ENCODE measurements around the gene GPRASP2. TPM values are rescaled to one million over a fixed set of nuclear protein-coding genes. Genes with fewer than 3 reads are reported as not detected.

Gene GPRASP2
- polyA plus RNA-seq, 3 donors = 0.23 to 0.66 (median 0.48) TPM

- H3K27me3 ChIP-seq (ENCODE audit: control insufficient read depth in 2 of 2, insufficient read depth in 2 of 2, low read length in 2 of 2) = no peaks in the 10 kb centered on the region
- no peak overlapping the region for H3K4me2 ChIP-seq (replicated peaks; ENCODE audit: extremely low read depth, low read length, poor library complexity, severe bottlenecking)
- no peaks in the 10 kb centered on the region for H3K79me2 ChIP-seq (ENCODE audit: insufficient read depth, low read length)
- H3K36me3 Mint-ChIP-seq = peaks cover 0 to 2% of the 10 kb centered on the region in 2 donors
- H3K9ac ChIP-seq (ENCODE audit: insufficient read depth, low read length, poor library complexity, severe bottlenecking) = no peak overlapping the region
- H2AFZ ChIP-seq (ENCODE audit: insufficient read depth, low read depth, low read length, poor library complexity, severe bottlenecking) = no peak overlapping the region
- peaks cover 6 to 21% (median 11%) of the 10 kb centered on the region in 7 donors for H3K9me3 Mint-ChIP-seq
- H3K4me3 ChIP-seq (replicated peaks in 1 of 3; ENCODE audit: low read depth in 2 of 3, low read length in 3 of 3) = no peak overlapping the region
- no peaks in the 10 kb centered on the region for H3K27me3 Mint-ChIP-seq (ENCODE audit: low read depth in 3 of 3)
- intact Hi-C loops (cut with micrococcal nuclease) = no loop called here
- H3K9me3 ChIP-seq (replicated peaks in 1 of 2; ENCODE audit: control insufficient read depth in 1 of 2, insufficient read depth in 1 of 2, low read length in 2 of 2) = peaks cover 3 to 12% of the 10 kb centered on the region in 2 donors
- H3K27ac Mint-ChIP-seq = no peak overlapping the region
- no peaks in the 10 kb centered on the region for H4K20me1 ChIP-seq (ENCODE audit: insufficient read depth, low read length)
- H3K27ac ChIP-seq (ENCODE audit: low read depth in 1 of 2, low read length in 2 of 2) = no peak overlapping the region
- no peak overlapping the region for H3K4me3 Mint-ChIP-seq
- H3K4me1 Mint-ChIP-seq = no peaks in the 10 kb centered on the region
- no peak for DNase-seq
- WGBS (ENCODE audit: insufficient coverage) = no CpG with 5 or more reads among the region's 2 CpGs
- no peaks in the 10 kb centered on the region for H3K4me1 ChIP-seq (ENCODE audit: control insufficient read depth in 1 of 2, insufficient read depth in 2 of 2, low read length in 2 of 2)
- no peak for TF ChIP-seq CTCF (IDR thresholded peaks at IDR 0.05)
- no peaks in the 10 kb centered on the region for H3K36me3 ChIP-seq (replicated peaks in 1 of 2; ENCODE audit: control insufficient read depth in 1 of 2, insufficient read depth in 2 of 2, low read length in 2 of 2)
These were observed 27.3 kb upstream of the GPRASP2 start for GRCh38 chrX:102684772-102685520.

GRCh38 chrX:102694749-102695148 is 17.5 kb upstream of the GPRASP2 start:
- Histone ChIP-seq H3K4me1 (ENCODE audit: control insufficient read depth in 1 of 2, insufficient read depth in 2 of 2, low read length in 2 of 2) (no peaks in the 10 kb centered on the region), H3K79me2 (ENCODE audit: insufficient read depth, low read length) (no peaks in the 10 kb centered on the region), H2AFZ (ENCODE audit: insufficient read depth, low read depth, low read length, poor library complexity, severe bottlenecking) (no peak overlapping the region), H3K27ac (ENCODE audit: low read depth in 1 of 2, low read length in 2 of 2) (no peak overlapping the region), H3K36me3 (replicated peaks in 1 of 2; ENCODE audit: control insufficient read depth in 1 of 2, insufficient read depth in 2 of 2, low read length in 2 of 2) (no peaks in the 10 kb centered on the region), H3K4me2 (replicated peaks; ENCODE audit: extremely low read depth, low read length, poor library complexity, severe bottlenecking) (no peak overlapping the region), H3K9me3 (replicated peaks in 1 of 2; ENCODE audit: control insufficient read depth in 1 of 2, insufficient read depth in 1 of 2, low read length in 2 of 2) (peaks cover 0 to 7% of the 10 kb centered on the region in 2 donors), H3K4me3 (replicated peaks in 1 of 3; ENCODE audit: low read depth in 2 of 3, low read length in 3 of 3) (no peak overlapping the region), H3K9ac (ENCODE audit: insufficient read depth, low read length, poor library complexity, severe bottlenecking) (no peak overlapping the region), H3K27me3 (ENCODE audit: control insufficient read depth in 2 of 2, insufficient read depth in 2 of 2, low read length in 2 of 2) (no peaks in the 10 kb centered on the region), H4K20me1 (ENCODE audit: insufficient read depth, low read length) (no peaks in the 10 kb centered on the region)
- Mint-ChIP-seq H3K36me3 (no peaks in the 10 kb centered on the region), H3K9me3 (peaks cover 3 to 20% (median 6%) of the 10 kb centered on the region in 7 donors), H3K4me3 (no peak overlapping the region), H3K27ac (no peak overlapping the region), H3K27me3 (ENCODE audit: low read depth in 3 of 3) (peaks cover 0 to 5% (median 0%) of the 10 kb centered on the region in 3 donors), H3K4me1 (no peaks in the 10 kb centered on the region)
- DNase-seq = no peak
- WGBS (ENCODE audit: insufficient coverage) = no CpG with 5 or more reads among the region's 3 CpGs
- no peak for TF ChIP-seq CTCF (IDR thresholded peaks at IDR 0.05)
- intact Hi-C loops (cut with micrococcal nuclease) = no loop called here

All from CD14-positive monocyte (primary cell).